DMS 273 (cell line): ENCODE data around the gene ESRRA.
A peak's percentile ranks its signal among the peaks of the same experiment; 100 is the strongest.
"Not testable (repeated sequence)": the region's sequence is repeated elsewhere in the genome, so short reads cannot be mapped to it uniquely, and the experiment has no call there.

Source experiments
- DNase-seq: peaks from one replicate; lab custom pipeline; 2025; ENCODE audit not compliant: unreplicated experiment; lab: John Stamatoyannopoulos, UW

Gene ESRRA

GRCh38 chr11:64312947-64313346 lies 7.6 kb downstream of the ESRRA start:
- DNase-seq = no peak

GRCh38 chr11:64313491-64314145 lies 8.3 kb downstream of the ESRRA start:
- DNase-seq = no peak

GRCh38 chr11:64314146-64314804 lies 9.0 kb downstream of the ESRRA start:
- no peak for DNase-seq

GRCh38 chr11:64314805-64315561 lies 9.7 kb downstream of the ESRRA start:
- no peak for DNase-seq

GRCh38 chr11:64315667-64316526 lies 10.6 kb downstream of the ESRRA start:
- DNase-seq = not testable (repeated sequence)

GRCh38 chr11:64316672-64317324 lies 11.5 kb downstream of the ESRRA start:
- DNase-seq = peak; percentile 75

- DNase-seq = peak; percentile 95
These were observed 12.1 kb downstream of the ESRRA start, which contains the start of gene TRMT112 for GRCh38 chr11:64317325-64317960. Gene TRMT112 (minus strand): TSS chr11:64317559. CDS start chr11:64317526, 33 bp downstream.

GRCh38 chr11:64317961-64318765 lies 12.8 kb downstream of the ESRRA start, which contains the start of gene PRDX5:
Gene PRDX5 (plus strand): TSS chr11:64318121. CDS start chr11:64318216, 95 bp downstream.
- DNase-seq = peak; percentile 94

GRCh38 chr11:64318766-64319761 lies 13.7 kb downstream of the ESRRA start:
- DNase-seq = no peak

GRCh38 chr11:64320556-64320955 lies 15.2 kb downstream of the ESRRA start:
- DNase-seq = no peak

- no peak for DNase-seq
These were observed 15.7 kb downstream of the ESRRA start for GRCh38 chr11:64321026-64321425.

GRCh38 chr11:64321533-64321932 lies 16.2 kb downstream of the ESRRA start:
- no peak for DNase-seq

- DNase-seq = no peak
These were observed 17.6 kb downstream of the ESRRA start for GRCh38 chr11:64322925-64323260.

- DNase-seq = no peak
These were observed 18.0 kb downstream of the ESRRA start for GRCh38 chr11:64323373-64323772.

- not testable (repeated sequence) for DNase-seq
These were observed 18.7 kb downstream of the ESRRA start for GRCh38 chr11:64323984-64324383.

- DNase-seq = peak; percentile 49
These were observed 19.6 kb downstream of the ESRRA start for GRCh38 chr11:64324692-64325469.

GRCh38 chr11:64327375-64327774 lies 22.1 kb downstream of the ESRRA start:
- DNase-seq = no peak
